C4-2B (cell line): Measurements from ENCODE around the gene MAP6.

Experiments used
- ZFX ChIP-seq: fragments of 450-650 bp; IDR thresholded peaks from 2 replicates; pipeline ENCODE4 v1.6.1; 2017
- TF ChIP-seq, protein P1 (sequence below): fragments of 450-650 bp; conservative IDR thresholded peaks from 2 replicates; pipeline ENCODE4 v1.5.1; 2017; ENCODE audit warnings: mild to moderate bottlenecking

DNA sequence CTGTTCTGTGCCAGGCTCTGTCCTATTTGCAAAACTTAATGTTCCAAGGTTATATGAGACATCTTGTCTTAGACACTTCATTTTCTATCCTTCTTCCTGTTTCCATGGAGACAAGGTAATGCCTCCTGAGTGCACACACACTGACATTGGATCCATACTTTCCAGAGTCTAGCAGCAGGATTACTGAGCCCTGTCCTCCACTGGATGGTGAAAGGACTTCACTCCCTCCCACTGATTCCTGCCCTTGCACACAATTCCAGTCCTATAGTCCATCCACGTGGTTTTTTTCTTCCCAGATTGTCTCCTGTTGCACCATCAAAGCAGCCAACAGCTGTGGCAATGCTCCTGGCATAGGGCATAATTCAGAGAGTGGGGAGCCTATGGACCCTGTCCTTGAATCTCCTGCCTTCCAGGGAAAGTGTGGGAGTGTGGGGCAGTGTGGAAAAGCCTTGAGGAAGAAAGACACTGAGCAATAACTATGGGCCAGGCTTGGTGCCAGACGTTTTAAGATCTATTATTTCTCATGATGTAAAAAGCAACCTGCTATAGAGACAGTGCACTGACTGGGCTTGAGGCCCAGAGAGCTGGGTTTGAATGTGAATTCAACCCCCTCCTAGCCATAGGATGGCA, 75.4 kb downstream of the MAP6 start:
- TF ChIP-seq, protein P1, sequence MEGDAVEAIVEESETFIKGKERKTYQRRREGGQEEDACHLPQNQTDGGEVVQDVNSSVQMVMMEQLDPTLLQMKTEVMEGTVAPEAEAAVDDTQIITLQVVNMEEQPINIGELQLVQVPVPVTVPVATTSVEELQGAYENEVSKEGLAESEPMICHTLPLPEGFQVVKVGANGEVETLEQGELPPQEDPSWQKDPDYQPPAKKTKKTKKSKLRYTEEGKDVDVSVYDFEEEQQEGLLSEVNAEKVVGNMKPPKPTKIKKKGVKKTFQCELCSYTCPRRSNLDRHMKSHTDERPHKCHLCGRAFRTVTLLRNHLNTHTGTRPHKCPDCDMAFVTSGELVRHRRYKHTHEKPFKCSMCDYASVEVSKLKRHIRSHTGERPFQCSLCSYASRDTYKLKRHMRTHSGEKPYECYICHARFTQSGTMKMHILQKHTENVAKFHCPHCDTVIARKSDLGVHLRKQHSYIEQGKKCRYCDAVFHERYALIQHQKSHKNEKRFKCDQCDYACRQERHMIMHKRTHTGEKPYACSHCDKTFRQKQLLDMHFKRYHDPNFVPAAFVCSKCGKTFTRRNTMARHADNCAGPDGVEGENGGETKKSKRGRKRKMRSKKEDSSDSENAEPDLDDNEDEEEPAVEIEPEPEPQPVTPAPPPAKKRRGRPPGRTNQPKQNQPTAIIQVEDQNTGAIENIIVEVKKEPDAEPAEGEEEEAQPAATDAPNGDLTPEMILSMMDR = no peak
- TF ChIP-seq ZFX = no peak
